ENCODE results near the gene RAPGEF4.

The RAPGEF4 gene

GRCh38 chr2:172938713-172939375 is 203.2 kb downstream of the RAPGEF4 start:
- no peak for DNase-seq (ENCODE audit: low read depth)

- DNase-seq (ENCODE audit: low read depth): no peak
Observed at GRCh38 chr2:172943539-172943938, 207.9 kb downstream of the RAPGEF4 start.

GRCh38 chr2:172944022-172944793 is 208.6 kb downstream of the RAPGEF4 start:
- DNase-seq (ENCODE audit: low read depth): no peak

GRCh38 chr2:172944794-172945509 is 209.3 kb downstream of the RAPGEF4 start:
- DNase-seq (ENCODE audit: low read depth): no peak

- DNase-seq (ENCODE audit: low read depth): no peak
Observed at GRCh38 chr2:172945510-172945850, 209.8 kb downstream of the RAPGEF4 start.

- DNase-seq (ENCODE audit: low read depth): no peak
Observed at GRCh38 chr2:172947461-172948153, 212.0 kb downstream of the RAPGEF4 start.

- DNase-seq (ENCODE audit: low read depth): no peak
Observed at GRCh38 chr2:172949522-172949921, 213.9 kb downstream of the RAPGEF4 start.

- no peak for DNase-seq (ENCODE audit: low read depth)
Observed at GRCh38 chr2:172950565-172950964, 214.9 kb downstream of the RAPGEF4 start.

GRCh38 chr2:172951554-172951953 is 215.9 kb downstream of the RAPGEF4 start:
- no peak for DNase-seq (ENCODE audit: low read depth)

GRCh38 chr2:172953411-172953810 is 217.8 kb downstream of the RAPGEF4 start:
- DNase-seq (ENCODE audit: low read depth): no peak

- DNase-seq (ENCODE audit: low read depth): no peak
Observed at GRCh38 chr2:172953970-172954852, 218.6 kb downstream of the RAPGEF4 start.

- DNase-seq (ENCODE audit: low read depth): no peak
Observed at GRCh38 chr2:172955587-172955986, 219.9 kb downstream of the RAPGEF4 start.

- DNase-seq (ENCODE audit: low read depth): no peak
Observed at GRCh38 chr2:172957734-172958133, 222.1 kb downstream of the RAPGEF4 start.

GRCh38 chr2:172962082-172962481 is 226.4 kb downstream of the RAPGEF4 start:
- DNase-seq (ENCODE audit: low read depth): no peak

GRCh38 chr2:172962824-172963223 is 227.2 kb downstream of the RAPGEF4 start:
- no peak for DNase-seq (ENCODE audit: low read depth)

- no peak for DNase-seq (ENCODE audit: low read depth)
Observed at GRCh38 chr2:172964511-172965139, 229.0 kb downstream of the RAPGEF4 start.

GRCh38 chr2:172965433-172966212 is 230.0 kb downstream of the RAPGEF4 start:
- DNase-seq (ENCODE audit: low read depth): no peak

- DNase-seq (ENCODE audit: low read depth): no peak
Observed at GRCh38 chr2:172967036-172967982, 231.7 kb downstream of the RAPGEF4 start.

- DNase-seq (ENCODE audit: low read depth): no peak
Observed at GRCh38 chr2:172968061-172968469, 232.4 kb downstream of the RAPGEF4 start.

Data from activated T-helper 9 cell treated with anti-CD3 and anti-CD28 coated beads, Interleukin-2, amount 50 U/mL, for 16 hours (primary cell).